NCI-H1048 (cell line): ENCODE results near the gene TH.
A peak's percentile ranks its signal among the peaks of the same experiment; 100 is the strongest.

Experiments
- DNase-seq: peaks from one replicate; lab custom pipeline; 2025; lab: John Stamatoyannopoulos, UW

TH gene

GRCh38 chr11:2208691-2209369 lies 37.2 kb upstream of the TH start:
- no peak for DNase-seq

GRCh38 chr11:2207773-2208621 lies 36.4 kb upstream of the TH start:
- DNase-seq: no peak

GRCh38 chr11:2207212-2207611 lies 35.6 kb upstream of the TH start:
- DNase-seq: no peak

GRCh38 chr11:2205981-2206690 lies 34.5 kb upstream of the TH start:
- no peak for DNase-seq

GRCh38 chr11:2205214-2205720 lies 33.7 kb upstream of the TH start:
- no peak for DNase-seq

GRCh38 chr11:2204361-2205213 lies 33.0 kb upstream of the TH start:
- DNase-seq: no peak

- no peak for DNase-seq
Measured at GRCh38 chr11:2203440-2204259, 32.0 kb upstream of the TH start.

- DNase-seq: no peak
Measured at GRCh38 chr11:2202900-2203439, 31.4 kb upstream of the TH start.

GRCh38 chr11:2202071-2202899 lies 30.7 kb upstream of the TH start:
- no peak for DNase-seq

- DNase-seq: no peak
Measured at GRCh38 chr11:2201542-2201941, 29.9 kb upstream of the TH start.

- no peak for DNase-seq
Measured at GRCh38 chr11:2200957-2201519, 29.4 kb upstream of the TH start.

GRCh38 chr11:2200536-2200935 lies 28.9 kb upstream of the TH start:
- no peak for DNase-seq

GRCh38 chr11:2199466-2200341 lies 28.1 kb upstream of the TH start:
- DNase-seq: no peak

GRCh38 chr11:2198621-2199365 lies 27.2 kb upstream of the TH start:
- DNase-seq: no peak

GRCh38 chr11:2197771-2198520 lies 26.3 kb upstream of the TH start:
- DNase-seq: no peak

GRCh38 chr11:2196970-2197770 lies 25.6 kb upstream of the TH start:
- peak; percentile 64 for DNase-seq
